Testis (tissue), 2 donors: ENCODE results near the gene ACTL10.

Experiments
- POLR2A ChIP-seq: fragments of 450-650 bp; IDR thresholded peaks from one replicate; pipeline ENCODE4 v1.6.1; 2017; ENCODE audit warnings: antibody characterized with exemption, mild to moderate bottlenecking, moderate library complexity
- TF ChIP-seq, protein P1 (sequence below), 3 experiments: fragments of 450-650 bp in 2 of 3; fragments of 200-600 bp in 1 of 3; sonication (generic) in 1 of 3; IDR thresholded peaks; one replicate each; pipeline ENCODE4 v1.5.1; 2016 to 2019; ENCODE audit warnings: antibody characterized with exemption in 3 of 3, mild to moderate bottlenecking in 2 of 3, moderate library complexity in 1 of 3

DNA sequence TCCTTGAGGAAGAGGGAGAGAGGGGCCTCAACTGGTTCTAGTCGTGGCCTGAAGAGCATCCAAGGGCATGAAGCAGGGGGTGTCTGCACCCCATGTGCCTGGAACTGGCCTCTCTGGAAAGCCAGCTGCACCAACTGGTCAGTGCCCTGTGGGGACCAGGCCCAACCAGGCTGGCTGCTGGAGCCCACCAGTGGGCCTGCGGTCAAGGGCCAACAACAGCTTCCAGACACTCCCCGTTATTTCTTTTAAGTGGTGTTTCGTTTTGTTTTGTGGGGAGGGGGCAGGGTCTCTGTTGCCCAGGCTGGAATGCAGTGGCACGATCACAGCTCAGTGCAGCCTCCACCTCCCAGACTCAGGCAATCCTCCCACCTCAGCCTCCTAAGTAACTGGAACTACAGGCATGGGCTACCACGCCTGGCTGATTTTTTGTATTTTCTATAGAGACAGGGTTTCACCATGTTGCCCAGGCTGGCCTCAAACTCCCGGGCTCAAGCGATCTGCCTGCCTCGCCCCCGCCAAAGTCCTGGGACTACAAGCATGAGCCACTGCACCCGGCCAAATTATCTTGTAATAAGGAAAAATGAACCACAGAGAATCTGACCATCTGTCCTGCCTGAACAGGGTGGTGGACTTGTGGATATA lies 16.5 kb upstream of the ACTL10 start:
- no peak for TF ChIP-seq POLR2A
- TF ChIP-seq, protein P1, sequence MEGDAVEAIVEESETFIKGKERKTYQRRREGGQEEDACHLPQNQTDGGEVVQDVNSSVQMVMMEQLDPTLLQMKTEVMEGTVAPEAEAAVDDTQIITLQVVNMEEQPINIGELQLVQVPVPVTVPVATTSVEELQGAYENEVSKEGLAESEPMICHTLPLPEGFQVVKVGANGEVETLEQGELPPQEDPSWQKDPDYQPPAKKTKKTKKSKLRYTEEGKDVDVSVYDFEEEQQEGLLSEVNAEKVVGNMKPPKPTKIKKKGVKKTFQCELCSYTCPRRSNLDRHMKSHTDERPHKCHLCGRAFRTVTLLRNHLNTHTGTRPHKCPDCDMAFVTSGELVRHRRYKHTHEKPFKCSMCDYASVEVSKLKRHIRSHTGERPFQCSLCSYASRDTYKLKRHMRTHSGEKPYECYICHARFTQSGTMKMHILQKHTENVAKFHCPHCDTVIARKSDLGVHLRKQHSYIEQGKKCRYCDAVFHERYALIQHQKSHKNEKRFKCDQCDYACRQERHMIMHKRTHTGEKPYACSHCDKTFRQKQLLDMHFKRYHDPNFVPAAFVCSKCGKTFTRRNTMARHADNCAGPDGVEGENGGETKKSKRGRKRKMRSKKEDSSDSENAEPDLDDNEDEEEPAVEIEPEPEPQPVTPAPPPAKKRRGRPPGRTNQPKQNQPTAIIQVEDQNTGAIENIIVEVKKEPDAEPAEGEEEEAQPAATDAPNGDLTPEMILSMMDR (IDR thresholded peaks at IDR 0.05), result no peak
